HG03378 (cell line): Measurements from ENCODE around the gene CHI3L1.

Source experiments
- ATAC-seq: cut with Tn5 transposase; IDR thresholded peaks from one replicate; pipeline ENCODE4 v1.9.1; 2021; ENCODE audit warnings: mild to moderate bottlenecking, moderate library complexity; ENCODE audit not compliant: unreplicated experiment

The CHI3L1 gene

DNA sequence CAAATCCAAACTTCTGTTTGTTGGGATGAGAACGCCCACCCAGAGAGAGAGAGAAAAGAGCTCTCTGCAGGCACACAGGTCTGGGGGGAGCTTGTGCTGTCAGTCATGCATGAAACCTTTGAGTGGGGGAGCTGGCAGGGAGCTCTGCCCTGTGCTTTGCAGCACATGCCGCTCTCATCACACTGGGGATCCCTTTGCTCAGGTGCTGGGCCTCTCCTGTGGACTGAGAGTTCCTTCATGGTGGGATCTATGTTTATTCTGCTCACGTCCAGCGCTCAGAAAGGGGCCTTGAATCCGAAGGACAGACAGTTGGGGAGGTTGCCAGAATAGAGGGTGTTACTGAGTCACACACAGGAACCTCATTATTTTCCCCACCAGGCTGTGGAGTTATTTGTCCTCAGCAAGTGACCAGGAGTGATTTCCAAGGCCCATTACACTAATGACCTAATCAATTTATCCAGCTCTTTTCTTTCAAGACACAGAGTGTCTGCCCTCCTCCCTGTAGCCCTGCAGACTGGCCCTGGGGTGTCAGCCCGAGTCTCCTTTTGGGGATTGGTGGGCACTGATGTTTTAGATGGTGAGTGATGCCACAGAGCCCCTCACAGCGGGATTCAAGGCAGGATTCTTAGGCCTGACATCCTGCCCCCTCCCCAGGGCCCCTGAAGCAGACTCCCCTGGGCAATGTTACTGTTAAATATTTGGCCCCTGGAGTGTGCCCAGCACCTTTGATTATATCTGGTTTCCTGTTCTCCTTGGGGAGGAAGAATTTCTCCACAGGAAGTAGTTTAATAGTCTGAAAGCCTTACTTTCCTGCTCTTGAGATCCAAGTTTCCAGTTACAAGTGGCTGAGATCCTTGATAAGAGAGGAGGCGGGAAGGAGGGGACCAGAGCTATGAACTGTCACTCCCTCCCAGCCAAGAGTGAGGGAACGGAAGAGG lies 33.2 kb downstream of the CHI3L1 start:
- ATAC-seq: no peak

DNA sequence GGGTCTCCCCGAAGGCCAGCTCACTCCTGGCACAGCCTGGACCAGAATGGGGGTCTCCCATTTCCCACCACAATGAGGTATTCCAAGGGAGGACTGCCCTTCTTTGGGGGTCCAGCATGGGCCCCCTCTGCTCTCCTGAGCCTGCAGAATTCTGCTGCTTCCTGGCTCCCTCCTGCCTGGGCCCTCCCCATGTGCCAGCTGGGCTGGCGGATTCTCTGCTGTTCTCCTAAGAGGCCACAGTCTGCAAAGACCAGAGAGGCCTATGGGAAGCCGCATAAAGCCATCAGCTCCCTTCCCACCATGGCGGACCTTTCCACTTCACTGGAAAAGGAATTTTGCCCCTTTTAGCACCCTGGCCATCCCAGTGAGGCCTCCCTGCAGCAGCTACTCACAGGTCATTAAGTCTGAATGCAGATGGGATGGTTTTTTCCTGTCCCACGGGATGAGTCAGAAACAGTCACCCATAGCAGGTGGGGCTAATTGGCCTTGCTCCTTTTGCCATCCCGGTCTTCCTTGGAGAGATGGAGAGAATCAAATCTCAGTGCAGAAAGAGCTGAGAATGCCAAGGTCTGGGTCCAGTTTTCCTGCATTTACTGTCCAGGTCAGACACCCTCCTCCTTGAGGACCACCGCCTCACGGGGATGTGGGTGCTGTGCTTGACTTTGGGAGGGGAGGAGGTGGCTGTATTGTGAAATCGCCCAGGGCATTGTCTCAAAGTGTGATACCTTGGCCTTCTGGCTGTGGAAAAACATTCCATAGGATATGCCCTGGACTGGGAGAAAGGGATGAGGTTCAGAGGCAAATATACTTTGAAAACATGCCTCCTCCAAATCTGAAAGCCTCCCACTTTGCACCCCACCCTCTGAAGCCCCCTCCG lies 34.1 kb downstream of the CHI3L1 start:
- no peak for ATAC-seq

DNA sequence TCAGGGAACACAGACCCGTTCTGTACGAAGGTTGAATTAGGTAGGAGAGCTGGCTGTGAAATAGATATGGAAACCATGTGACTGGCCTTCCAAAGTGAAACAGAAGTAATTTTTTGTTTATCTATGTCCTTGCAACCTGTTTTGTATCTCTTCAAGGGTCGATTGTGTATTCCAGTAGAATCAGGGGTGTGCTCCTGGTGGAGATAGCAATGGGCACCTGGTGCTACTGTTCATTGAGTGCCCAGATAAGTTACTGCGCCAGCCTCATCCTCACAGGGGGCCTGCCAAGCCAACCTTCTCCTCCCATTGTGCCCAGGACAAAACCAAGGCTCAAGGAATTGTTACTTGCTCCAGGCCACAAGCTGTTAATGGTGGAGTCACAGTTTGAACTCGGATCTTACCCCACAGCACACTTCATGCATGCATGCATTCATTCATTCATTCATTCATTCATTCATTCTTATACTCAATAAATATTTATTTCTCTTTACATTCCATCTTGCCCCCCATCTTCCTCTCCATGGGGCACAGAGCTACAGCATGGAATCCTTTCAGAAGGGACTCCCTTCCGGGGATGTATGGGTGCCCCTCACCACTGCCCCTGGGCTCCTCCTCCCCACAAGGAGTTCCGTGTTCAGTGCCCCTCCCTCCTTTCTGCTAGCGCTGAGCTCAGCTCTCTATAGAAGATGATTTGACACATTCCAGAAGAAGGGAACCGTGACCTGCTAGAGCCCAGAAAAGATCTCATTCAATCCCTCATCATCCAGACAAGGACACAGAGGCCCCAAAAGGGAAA lies 34.9 kb downstream of the CHI3L1 start:
- ATAC-seq: no peak

DNA sequence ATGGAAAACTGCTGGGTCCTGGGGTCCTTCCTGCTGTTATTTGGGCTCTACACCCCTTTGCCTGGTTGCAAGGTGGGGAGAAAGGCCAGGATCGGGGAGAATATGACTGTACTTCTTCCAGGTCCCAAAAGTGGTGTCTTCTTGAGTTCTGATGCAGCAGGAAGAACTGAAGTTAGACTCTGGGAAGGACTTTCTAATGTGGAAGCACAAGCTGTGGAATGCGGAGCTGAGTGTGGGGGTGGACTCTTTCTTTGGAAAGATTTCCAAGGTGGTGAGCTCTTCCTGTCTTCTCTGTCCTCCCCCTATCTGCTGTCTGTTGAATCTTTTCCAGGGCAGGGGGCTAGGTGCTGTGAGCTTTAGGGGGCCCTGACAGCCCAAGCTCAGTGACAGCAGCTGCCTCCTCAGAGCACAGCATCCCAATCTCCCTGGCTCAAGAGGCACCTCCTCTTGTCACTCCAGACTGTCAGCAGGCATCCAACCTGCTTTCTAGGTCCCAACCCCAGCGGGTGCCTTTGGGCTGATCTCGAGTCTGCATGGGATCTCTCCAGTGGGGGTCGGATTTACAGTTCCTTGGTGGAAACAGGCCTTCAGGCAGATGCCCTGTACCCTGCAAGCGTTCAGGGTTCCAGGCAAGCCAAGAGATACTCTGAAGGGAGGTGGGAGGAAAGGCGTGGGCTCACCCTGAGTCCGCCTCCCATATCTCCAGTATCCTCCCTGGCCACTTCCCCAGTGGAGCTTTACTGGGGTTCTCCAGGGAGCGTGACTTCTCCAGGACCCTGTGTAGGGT lies 35.8 kb downstream of the CHI3L1 start:
- ATAC-seq: no peak

DNA sequence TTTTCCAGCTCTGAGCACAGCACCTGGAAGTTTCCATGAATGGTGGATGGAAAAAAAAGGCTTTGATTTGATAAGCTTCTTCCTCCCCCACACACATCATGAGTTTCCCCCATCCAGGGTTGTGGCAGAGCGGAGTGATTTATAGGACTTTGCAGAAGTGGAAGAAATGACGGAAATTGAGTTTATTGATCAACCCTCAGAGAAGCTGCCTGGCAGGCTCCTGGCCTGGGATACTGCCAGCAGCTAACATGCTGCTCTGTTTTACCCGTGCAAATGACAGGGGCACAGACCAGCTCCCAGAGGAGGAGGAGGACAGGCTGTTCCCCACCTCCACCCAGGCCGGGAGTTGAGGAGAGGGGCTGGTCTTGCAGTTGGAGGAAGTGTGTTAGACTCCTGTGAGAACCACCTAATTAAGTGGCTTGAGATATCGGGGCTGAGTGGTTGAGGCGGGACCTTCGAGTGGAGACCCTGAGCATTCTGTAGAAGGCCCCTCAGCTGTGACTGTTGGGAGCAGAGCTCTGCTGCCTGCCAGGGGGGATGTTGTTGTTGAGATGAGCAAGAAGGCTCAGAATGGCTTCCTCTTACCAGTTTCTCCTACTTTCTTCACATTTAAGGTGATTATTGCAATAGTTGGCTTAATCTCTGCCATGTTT lies 37.2 kb downstream of the CHI3L1 start:
- no peak for ATAC-seq

DNA sequence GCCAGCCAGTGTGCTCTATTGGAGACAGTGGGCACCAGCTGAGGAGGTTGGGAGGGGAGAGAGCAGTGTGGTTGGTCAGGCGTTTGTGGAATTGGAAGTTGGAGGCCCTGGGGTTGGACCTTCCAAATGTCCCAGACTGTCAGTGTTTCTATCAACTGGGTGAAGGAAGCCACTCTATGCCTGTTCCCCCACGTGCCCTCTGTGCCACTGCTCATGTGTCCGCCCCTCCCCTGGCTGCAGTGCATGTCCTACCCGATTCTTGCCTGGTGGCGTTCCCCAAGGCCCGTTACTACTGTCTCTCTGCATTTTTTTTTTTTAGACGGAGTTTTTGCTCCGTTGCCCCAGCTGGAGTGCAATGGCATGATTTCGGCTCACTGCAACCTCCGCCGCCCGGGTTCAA lies 37.9 kb downstream of the CHI3L1 start:
- ATAC-seq: no peak

DNA sequence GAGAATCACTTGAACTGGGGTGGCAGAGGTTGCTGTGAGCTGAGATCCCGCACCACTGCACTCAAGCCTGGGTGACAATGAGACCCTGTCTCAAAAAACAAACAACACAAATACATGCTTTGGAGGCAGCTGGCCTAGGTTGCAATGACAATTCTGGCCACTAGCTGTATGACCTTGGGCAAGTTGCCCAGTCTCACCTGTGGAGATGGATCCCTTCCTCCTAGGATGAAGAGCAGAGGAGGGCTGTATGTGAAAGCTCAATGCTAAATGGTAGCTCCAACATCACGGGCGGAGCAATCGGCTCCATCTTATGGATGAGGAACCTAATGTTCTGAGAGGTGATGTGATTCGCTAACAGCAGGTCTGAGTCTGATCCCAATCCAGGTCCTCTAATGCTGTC lies 38.4 kb downstream of the CHI3L1 start:
- ATAC-seq: no peak

DNA sequence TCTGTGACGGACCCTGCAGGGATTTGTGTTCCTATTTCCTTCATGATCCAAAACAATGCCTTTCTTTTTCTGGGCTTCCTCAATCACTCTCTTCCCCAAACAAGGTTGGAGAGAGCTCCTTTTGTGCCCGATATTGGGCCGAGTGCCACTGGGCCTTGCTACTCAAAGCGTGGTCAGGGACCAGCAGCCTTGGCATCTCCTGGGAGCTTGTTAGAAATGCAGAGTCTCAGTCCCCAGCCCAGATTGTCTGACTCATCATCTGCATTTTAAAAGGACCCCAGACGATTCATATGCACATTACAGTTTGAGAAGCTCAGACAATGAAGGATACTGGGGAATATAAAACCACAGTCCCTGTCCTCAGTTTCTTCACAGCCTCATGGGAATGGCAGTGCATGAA lies 39.1 kb downstream of the CHI3L1 start:
- ATAC-seq: no peak

DNA sequence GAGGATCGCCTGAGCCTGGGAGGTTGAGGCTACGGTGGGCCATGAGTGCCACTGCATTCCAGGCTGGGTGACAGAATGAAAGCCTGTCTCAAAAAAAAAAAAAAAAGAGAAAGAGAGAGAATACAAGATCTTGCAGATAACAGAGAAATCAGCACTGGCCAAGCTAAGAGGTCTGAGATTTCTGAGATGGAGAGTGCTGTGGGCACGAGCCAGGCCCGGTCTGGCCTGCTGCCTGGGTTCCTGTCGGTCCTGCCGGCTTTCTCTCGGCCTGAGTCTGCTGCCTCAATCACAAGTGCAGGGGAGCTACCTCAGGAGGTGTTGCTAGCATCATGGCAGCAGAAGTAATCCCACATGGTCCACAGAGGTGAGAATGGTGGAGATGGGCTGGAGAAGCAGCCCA lies 40.0 kb downstream of the CHI3L1 start:
- no peak for ATAC-seq

DNA sequence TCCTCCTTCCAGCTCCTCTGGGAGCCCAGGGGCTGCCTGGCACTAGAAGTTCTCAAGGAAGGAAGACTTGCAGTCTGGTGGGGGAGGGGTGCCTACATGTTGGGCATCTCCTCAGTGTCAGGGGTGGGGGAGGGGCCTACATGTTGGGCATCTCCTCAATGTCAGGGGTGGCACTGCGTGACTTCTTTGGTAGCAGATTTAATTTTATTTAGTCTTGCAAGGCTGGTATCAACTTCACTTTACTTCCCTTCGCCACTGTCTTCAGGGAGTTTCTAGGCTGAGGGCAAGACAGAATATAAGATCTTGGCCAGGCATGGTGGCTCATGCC lies 40.5 kb downstream of the CHI3L1 start:
- ATAC-seq: no peak

DNA sequence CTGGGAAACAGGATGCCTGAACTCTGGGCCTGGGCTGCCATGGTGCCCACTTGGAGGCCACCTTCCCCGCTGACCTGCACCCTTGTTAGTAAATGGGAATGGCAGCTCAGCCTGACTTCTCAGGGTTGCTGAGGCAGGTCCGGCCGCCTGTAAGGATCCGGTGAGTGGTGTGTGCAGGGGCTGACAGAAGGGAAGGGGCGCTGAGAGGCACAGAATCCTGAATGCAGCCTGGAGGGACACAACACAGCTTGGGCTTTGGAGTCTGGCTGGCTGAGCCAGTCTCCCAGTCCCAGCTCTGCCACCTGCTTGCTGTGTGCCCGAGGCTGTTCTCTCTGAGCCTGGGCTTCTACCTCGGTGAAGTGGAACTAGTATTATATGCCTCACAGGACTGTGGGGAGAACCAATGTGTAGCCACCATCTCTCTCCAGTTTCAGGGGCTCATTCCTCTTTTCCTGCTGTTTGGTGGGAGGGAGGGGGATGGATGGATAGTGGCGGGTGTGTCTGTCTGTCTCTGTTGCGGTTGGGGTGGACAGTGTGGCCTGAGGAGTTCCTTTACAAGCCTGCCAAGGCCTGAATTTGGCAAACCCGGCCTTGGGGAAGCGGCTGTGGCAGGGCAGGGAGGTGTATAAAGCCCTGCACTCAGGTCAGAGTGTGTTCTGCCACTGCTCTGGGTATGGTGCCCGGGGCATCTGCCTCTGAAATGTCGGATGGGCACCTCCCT lies 41.0 kb downstream of the CHI3L1 start:
- no peak for ATAC-seq

DNA sequence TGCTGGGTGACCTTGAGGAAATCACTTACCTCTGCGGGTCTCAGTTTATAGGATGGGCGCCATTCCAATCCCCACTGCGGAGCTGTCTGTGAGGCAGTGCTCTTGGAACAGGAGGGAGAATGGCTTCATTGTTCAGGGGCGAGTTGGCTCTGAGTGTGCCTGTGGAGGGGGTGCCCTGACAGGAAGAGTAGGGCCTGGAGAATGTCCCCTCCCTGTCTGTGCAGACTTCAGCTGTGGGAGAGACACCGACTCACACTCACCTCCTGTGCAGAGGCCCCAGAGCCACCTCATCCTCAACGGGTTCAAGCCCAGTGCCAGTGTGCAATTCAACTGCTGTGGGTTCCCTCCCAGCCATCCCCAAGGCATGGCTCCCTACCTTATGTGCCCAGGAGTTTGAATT lies 41.8 kb downstream of the CHI3L1 start:
- no peak for ATAC-seq

DNA sequence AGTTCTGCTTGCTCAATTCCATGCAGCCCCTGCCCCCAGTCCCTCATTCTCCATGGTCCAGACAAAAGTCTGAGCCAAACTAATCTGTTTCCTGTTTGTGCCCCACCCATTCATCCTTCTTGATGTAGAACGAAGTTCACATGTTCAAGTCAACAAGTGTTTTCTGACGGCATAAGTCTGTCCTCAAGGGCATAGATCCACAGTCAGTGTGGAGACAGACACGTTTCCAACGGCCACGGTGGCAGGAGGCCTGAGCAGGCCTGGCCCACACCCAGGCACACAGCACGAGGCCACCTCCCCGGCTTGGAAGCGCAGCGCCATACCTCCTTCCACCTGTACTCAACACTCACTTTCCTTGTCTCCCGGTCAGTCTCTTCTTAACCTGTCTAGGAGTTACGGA lies 42.9 kb downstream of the CHI3L1 start:
- no peak for ATAC-seq

DNA sequence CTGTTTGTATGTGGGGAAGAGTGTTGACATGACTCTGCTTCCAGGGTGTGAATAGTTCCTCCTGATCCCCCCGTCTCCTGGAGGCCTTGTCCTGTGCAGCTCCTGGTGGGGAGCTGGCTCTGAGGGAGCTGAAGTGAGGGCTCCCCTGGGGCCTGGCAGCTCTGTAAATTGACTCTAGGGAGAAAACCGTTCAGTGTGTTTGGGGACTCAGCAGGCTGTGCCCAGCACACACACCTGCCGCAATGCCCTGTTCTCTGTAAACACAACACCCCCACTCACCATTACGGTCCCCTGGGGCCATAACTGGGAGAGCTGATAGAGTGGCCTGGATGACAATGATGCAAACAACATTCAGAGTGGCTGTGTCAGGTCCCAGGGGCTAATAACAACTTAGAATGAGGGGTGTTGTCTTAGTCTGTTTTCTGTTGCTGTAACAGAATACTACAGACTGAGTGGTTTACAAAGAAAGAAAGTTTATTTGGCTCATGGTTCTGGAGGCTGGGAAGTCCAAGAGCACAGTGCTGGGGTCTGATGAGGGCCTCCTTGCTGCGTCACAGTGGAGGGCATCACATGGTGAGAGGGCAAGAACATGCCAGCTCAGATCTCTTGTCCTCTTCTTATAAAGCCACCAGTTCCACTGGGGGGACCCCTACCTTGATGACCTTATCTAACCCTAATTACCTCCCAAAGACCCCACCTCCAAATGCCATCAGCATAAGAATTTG lies 43.7 kb downstream of the CHI3L1 start:
- no peak for ATAC-seq

DNA sequence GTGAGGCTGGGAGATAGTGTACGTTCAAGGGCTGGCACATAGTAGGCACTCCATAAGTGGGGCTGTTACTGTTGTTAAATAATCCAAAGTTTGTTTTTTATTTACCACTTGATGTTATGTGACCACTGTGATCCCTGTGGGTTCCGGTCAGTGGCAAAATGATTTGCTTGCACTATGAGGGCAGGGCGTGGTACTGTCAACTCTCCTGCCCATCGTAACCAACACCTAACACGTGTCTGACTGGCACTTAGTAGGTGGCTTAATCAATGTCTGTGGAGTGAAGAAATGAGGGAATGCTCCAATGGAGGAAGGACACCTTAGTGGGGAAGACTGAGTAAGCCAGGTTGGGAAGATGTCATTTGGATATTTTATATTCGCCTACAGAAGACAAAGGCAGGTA lies 44.4 kb downstream of the CHI3L1 start:
- ATAC-seq: no peak

DNA sequence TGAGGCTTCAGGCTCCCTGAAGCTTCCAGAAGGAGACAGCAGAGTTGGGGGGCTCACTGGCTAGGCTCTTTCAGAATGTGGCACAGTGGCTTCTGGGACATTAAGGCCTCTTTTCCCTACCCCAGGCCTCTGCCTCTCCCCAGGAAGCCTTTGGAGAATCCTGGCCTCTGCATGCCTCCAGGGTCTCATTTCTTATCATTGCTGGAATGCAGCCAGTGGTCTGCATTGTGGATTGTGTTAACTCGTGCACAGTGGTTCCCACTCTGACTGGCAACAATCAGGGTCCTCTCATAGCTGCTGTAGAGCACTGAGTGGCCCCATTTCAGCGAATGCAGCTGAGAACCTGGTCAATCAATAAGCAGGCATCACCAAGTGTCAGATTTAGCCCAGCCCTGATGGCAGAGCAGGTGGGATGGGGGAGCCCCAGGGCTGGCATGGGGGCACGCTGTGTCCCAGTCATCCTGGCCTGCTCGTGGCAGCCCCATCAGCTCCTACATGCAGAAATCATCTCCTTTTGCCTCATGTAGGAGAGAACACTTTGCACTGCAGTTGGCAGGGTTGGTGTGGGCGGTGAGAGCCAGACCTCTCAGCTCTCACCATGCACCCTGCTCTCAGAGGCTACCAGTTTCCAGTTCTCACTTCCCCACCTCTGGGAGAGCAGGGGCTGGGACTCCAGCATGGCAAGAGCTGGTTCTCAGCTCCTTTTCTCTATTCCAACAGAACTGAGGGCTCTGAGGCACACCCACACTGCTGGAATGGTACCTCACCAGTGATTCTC lies 45.6 kb downstream of the CHI3L1 start:
- no peak for ATAC-seq

DNA sequence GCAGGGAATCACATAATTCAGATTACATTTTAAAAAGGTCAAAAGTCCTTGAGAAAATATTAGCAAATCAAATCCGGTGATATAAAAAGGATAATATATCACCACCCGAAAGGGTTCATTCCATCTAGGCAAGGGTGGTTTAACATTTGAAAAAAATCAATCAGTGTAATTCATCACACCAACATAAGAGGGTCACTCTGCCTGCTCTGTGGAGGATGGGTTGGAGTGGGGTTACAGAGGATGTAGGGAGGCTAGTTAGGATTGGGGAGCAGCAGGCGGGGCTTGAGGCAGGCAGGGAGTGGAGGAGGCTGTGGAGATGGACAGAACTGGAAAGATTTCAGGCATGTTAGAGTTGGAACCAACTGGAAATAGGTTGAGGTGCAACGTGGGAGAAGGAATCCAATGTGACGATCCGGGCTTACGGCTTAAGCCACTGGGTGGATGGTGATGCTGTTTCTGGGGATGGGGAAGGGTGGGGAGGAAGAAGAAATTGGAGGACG lies 46.5 kb downstream of the CHI3L1 start:
- ATAC-seq: no peak

DNA sequence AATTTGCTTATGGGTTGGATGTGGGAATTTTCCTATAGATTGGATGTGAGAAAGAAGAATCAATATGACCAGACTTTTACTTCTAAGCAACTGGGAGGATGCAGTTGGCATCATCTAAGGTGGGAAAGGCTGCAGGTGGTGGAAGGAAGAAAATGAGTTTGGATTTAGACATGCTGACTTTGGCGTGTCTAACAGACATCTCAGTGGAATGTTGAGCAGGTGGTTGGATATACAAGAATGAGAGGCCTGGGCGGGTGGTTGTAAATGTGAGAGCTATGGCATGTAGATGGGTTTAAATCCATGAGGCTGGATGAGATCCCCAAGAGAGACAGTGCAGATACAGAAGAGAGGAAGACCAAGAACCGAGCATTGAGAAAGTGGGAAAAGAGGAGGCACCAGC lies 48.4 kb downstream of the CHI3L1 start:
- no peak for ATAC-seq
